ENCODE measurements around the gene ITGB1BP1.

ITGB1BP1 gene

DNA sequence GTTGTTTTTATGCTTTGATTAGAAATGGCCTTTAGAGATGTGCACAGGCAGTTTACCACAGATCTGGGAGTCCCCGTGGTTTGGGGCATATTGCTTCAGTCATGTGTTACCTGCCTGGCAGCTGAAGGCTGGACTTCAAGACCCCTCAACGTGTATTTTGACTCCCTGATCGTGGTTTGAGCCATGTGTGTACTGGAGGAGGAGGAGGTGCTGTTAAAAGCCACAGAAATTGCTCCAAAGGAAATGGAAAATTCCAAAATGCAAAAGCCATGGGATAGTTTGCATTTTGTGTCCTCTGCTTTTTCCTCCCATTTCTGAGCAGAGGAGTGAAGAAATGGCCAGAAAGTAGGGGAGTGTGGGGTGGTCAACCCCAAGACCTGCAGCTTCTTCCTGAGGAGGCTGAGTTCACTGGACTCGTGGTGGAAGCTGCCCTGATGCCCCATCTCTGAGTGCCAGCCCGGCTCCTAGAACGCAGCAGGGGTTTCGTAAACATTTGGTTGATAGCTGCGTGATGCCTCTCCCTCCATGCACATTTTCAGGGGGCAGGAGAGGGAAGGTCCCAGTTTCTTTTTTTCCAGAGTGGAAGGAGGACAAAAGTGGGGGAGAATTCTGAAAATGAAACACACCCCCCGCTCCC lies 45.7 kb downstream of the ITGB1BP1 start:
- DNase-seq, result no peak

DNA sequence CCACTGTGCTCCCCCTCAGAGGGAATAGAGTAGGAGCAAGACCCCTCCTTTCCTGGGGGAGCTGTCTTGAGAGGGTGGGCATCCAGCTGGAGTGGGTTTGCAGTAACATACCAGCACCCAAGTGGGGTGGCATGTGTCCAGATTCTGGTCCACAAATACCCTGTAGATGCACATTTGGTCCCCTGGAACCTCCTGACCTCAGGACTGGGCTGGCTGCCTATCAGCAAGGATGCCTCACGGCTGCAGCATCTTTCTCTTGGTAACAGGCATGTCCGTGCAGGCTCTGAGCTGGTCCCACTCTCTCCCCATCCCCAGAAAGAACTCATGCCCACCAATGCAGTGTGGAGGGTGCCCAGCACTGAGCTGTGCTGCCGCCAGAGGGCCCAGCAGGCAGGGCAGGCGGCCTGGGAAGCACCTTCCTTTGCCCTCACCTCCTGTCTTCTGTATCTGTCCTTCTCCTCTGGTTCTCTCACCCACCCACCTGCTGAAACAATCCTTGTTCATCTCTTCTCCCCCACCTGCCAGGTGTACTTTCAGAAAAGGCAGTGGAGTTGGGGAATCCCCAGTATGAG lies 47.4 kb downstream of the ITGB1BP1 start:
- no peak for DNase-seq

- no peak for DNase-seq
These were observed 49.1 kb downstream of the ITGB1BP1 start for GRCh38 chr2:9374071-9374730.

GRCh38 chr2:9373476-9373875 lies 49.9 kb downstream of the ITGB1BP1 start:
- no peak for DNase-seq

GRCh38 chr2:9373047-9373446 lies 50.3 kb downstream of the ITGB1BP1 start:
- DNase-seq, result no peak

- DNase-seq, result no peak
These were observed 52.6 kb downstream of the ITGB1BP1 start for GRCh38 chr2:9370746-9371145.

GRCh38 chr2:9366026-9366425 lies 57.3 kb downstream of the ITGB1BP1 start:
- no peak for DNase-seq

GRCh38 chr2:9365498-9366019 lies 57.8 kb downstream of the ITGB1BP1 start:
- DNase-seq, result no peak

DNA sequence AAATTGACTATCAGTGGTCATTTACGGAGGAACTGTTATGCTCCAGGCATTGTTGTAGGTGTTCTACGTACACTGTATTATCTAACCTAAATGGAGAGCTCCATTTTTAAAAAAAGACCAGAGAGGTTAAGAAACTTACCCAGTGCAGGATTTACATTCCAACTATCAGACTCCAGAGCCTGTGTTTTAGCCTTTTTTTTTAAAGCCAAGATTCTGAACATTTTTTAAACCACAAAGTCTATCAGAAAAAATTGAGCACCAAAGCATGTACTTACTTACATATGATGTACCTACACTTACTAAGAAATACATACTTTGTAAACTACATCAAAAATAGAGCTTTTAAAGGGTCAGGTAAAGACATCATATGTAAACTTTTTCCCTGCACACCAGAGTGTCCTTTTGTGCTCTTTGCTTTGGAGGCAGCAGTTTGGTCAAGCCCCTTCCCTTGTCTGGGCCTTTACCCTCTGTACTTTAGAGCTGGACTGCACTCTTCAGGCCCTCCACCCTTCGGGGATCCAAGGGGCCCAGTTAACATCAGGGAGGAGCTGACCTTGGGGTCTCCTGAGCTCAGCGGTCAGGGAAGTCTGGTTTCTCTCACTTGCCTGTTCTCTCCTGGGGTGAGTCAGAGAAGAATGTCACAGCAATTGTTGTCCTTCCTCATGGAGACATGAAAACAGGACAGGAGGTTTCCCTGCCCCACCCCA lies 58.4 kb downstream of the ITGB1BP1 start:
- DNase-seq, result no peak

DNA sequence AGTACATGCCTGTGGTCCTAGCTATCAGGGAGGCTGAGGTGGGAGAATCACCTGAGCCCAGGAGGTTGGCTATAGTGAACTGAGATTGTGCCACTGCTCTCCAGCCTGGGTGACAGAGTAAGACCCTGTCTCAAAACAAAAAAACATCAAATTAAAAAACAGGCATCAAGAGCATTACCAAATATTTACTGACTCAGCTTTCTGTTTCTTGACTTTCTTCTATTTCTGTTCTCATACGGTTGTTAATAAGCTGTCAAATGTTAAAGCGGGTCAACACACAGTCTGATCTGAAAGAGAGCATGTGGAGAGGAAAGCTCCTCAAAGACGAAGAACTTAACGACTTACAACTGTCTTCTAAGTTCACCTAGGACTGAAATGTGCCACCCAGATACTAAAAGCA lies 59.0 kb downstream of the ITGB1BP1 start:
- DNase-seq, result no peak

- DNase-seq, result no peak
These were observed 62.6 kb downstream of the ITGB1BP1 start for GRCh38 chr2:9360701-9361100.

- no peak for DNase-seq
These were observed 63.2 kb downstream of the ITGB1BP1 start for GRCh38 chr2:9360110-9360509.

GRCh38 chr2:9359463-9359862 lies 63.9 kb downstream of the ITGB1BP1 start:
- DNase-seq, result peak; percentile 70

- DNase-seq, result no peak
These were observed 64.5 kb downstream of the ITGB1BP1 start for GRCh38 chr2:9358846-9359245.

GRCh38 chr2:9356261-9356660 lies 67.1 kb downstream of the ITGB1BP1 start:
- DNase-seq, result peak; percentile 97

DNA sequence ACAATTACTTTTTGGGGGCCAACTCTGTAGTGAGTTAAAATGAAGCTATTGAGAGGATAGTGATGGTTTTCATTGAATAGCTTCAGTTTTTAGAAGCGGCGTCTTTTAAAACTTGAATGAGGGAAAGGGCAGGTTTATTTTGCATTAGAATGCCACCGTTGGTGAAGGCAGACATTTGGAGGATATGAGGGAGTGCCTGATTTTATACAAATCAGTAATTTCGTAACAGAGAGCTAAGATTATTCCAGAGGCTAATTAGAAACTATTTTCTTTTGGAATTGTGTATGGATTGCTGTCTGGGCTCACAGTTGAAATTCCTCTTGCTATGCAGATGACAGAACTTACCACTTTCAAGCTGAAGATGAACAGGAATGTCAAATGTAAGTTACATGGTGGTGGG lies 67.6 kb downstream of the ITGB1BP1 start:
- no peak for DNase-seq

DNA sequence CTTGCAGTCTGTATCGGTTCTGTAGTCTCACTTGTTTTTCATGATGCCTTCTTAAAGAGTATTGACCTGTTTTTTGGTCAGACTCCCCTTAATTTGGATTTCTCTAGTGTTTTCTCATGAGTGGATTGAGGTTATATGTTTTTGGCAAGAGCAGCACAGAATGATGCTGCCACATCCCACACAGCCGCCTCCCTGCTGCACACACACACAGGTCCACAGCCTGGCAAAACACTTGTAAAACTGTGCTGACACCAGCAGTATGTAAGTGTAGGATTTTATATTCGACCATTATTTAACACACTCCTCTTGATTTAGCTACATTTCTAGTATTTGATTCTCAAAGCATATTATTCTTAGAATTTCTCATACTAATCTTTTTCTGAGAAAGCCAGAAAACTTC lies 68.1 kb downstream of the ITGB1BP1 start:
- no peak for DNase-seq

DNA sequence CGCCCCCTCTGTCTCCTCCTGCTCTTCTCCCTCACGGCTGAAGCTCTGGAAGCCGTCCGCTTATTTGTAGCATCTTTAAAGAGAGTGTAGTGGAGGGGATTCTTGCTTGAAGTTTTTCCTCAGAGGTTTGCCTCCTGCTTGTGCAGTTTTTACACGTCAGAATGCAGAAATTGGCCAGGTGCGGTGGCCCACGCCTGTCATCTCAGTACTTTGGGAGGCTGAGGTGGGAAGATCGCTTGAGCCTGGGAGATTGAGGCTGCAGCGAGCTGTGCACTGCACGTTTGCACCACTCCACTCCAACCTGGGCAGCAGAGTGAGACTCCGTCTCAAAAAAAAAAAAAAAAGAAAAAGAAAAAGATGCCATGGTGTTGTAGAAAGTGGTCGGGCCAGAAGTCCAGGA lies 69.0 kb downstream of the ITGB1BP1 start:
- DNase-seq, result no peak
